Mammary epithelial cell (primary cell): ENCODE data around the gene CANX.

Experiments used
- EZH2 ChIP-seq: IDR thresholded peaks from 2 replicates; pipeline ENCODE4 v1.6.1; 2012; ENCODE audit warnings: low read length, inconsistent platforms, borderline replicate concordance
- TF ChIP-seq, protein P1 (sequence below), 2 donors: IDR thresholded peaks in 1 of 2; conservative IDR thresholded peaks in 1 of 2; 2 replicates each; pipeline ENCODE4 v1.5.1; 2011 to 2012; ENCODE audit warnings: inconsistent platforms in 2 of 2, low read length in 2 of 2, mild to moderate bottlenecking in 2 of 2, control low read depth in 1 of 2, low read depth in 1 of 2; ENCODE audit not compliant: insufficient read depth in 1 of 2; ENCODE audit errors: extremely low read depth in 1 of 2

- TF ChIP-seq, protein P1, sequence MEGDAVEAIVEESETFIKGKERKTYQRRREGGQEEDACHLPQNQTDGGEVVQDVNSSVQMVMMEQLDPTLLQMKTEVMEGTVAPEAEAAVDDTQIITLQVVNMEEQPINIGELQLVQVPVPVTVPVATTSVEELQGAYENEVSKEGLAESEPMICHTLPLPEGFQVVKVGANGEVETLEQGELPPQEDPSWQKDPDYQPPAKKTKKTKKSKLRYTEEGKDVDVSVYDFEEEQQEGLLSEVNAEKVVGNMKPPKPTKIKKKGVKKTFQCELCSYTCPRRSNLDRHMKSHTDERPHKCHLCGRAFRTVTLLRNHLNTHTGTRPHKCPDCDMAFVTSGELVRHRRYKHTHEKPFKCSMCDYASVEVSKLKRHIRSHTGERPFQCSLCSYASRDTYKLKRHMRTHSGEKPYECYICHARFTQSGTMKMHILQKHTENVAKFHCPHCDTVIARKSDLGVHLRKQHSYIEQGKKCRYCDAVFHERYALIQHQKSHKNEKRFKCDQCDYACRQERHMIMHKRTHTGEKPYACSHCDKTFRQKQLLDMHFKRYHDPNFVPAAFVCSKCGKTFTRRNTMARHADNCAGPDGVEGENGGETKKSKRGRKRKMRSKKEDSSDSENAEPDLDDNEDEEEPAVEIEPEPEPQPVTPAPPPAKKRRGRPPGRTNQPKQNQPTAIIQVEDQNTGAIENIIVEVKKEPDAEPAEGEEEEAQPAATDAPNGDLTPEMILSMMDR (conservative IDR thresholded peaks at IDR 0.05 in 1 of 2, IDR thresholded peaks at IDR 0.05 in 1 of 2; ENCODE audit: extremely low read depth in 1 of 2, insufficient read depth in 1 of 2, low read depth in 1 of 2, low read length in 2 of 2): no peak
- TF ChIP-seq EZH2: no peak
Observed at GRCh38 chr5:179769796-179770195, 71.0 kb downstream of the CANX start.
